H9 (cell line): ENCODE results near the gene RANBP3. TPM values are rescaled to one million over a fixed set of nuclear protein-coding genes. Genes with fewer than 3 reads are reported as not detected.

Source experiments
- DNase-seq: peaks from one replicate; pipeline ENCODE4 v3.0.0-alpha.2; 2017
- H2AFZ ChIP-seq: one replicate; pipeline ENCODE4 v1.6.1; 2013; ENCODE audit warnings: mild to moderate bottlenecking, low read length, control low read depth, moderate library complexity
- H2AK5ac ChIP-seq: 2 replicates; pipeline ENCODE4 v1.6.1; 2013; ENCODE audit warnings: low read length, control low read depth, mixed read lengths; ENCODE audit not compliant: insufficient read length
- H2BK120ac ChIP-seq: one replicate; pipeline ENCODE4 v1.6.1; 2013; ENCODE audit warnings: low read depth, mild to moderate bottlenecking, low read length, control low read depth, inconsistent platforms; ENCODE audit not compliant: poor library complexity, severe bottlenecking
- H2BK12ac ChIP-seq: 2 replicates; pipeline ENCODE4 v1.6.1; 2013; ENCODE audit warnings: low read length, control low read depth, mixed read lengths, low read depth; ENCODE audit not compliant: insufficient read length
- H2BK15ac ChIP-seq: 2 replicates; pipeline ENCODE4 v1.6.1; 2013; ENCODE audit warnings: low read depth, low read length, control low read depth
- H2BK20ac ChIP-seq: one replicate; pipeline ENCODE4 v1.6.1; 2013; ENCODE audit warnings: low read depth, mild to moderate bottlenecking, low read length, control low read depth, inconsistent platforms; ENCODE audit not compliant: poor library complexity, severe bottlenecking
- H2BK5ac ChIP-seq: 2 replicates; pipeline ENCODE4 v1.6.1; 2013; ENCODE audit warnings: low read length, control low read depth, mixed read lengths; ENCODE audit not compliant: insufficient read length
- H3K14ac ChIP-seq: 2 replicates; pipeline ENCODE4 v1.6.1; 2013; ENCODE audit warnings: low read length, control low read depth; ENCODE audit not compliant: insufficient read depth
- H3K18ac ChIP-seq: 2 replicates; pipeline ENCODE4 v1.6.1; 2013; ENCODE audit warnings: low read depth, mild to moderate bottlenecking, mixed read lengths, low read length, control low read depth; ENCODE audit not compliant: insufficient read length
- H3K23ac ChIP-seq: 2 replicates; pipeline ENCODE4 v1.6.1; 2013; ENCODE audit warnings: low read length, control low read depth, mixed read lengths, low read depth; ENCODE audit not compliant: insufficient read length
- H3K23me2 ChIP-seq: 2 replicates; pipeline ENCODE4 v1.6.1; 2013; ENCODE audit warnings: low read depth, mild to moderate bottlenecking, mixed read lengths, low read length, control low read depth; ENCODE audit not compliant: insufficient read length, poor library complexity, severe bottlenecking
- H3K27ac ChIP-seq: 2 replicates; pipeline ENCODE4 v1.5.1; 2013; ENCODE audit warnings: low read length, control low read depth, mixed read lengths, low read depth; ENCODE audit not compliant: insufficient read length
- H3K27me3 ChIP-seq: 2 replicates; pipeline ENCODE4 v1.6.1; 2013; ENCODE audit warnings: low read length, control low read depth, inconsistent platforms; ENCODE audit not compliant: insufficient read depth
- H3K4ac ChIP-seq: 2 replicates; pipeline ENCODE4 v1.6.1; 2013; ENCODE audit warnings: low read depth, mild to moderate bottlenecking, control low read depth, inconsistent platforms, low read length, moderate library complexity
- H3K4me1 ChIP-seq: 2 replicates; pipeline ENCODE4 v1.6.1; 2013; ENCODE audit warnings: low read length, control low read depth, inconsistent platforms; ENCODE audit not compliant: insufficient read depth
- H3K4me2 ChIP-seq: 2 replicates; pipeline ENCODE4 v1.6.1; 2013; ENCODE audit warnings: low read length, control low read depth, mixed read lengths; ENCODE audit not compliant: insufficient read length, insufficient read depth
- H3K56ac ChIP-seq: 2 replicates; pipeline ENCODE4 v1.6.1; 2013; ENCODE audit warnings: low read depth, mild to moderate bottlenecking, mixed read lengths, low read length, control low read depth; ENCODE audit not compliant: insufficient read length
- H3K79me1 ChIP-seq: 2 replicates; pipeline ENCODE4 v1.6.1; 2013; ENCODE audit warnings: low read depth, mild to moderate bottlenecking, moderate library complexity, low read length, control low read depth, inconsistent platforms; ENCODE audit not compliant: insufficient read depth, poor library complexity, severe bottlenecking
- H3K79me2 ChIP-seq: 2 replicates; pipeline ENCODE4 v1.6.1; 2013; ENCODE audit warnings: low read length, control low read depth, inconsistent platforms; ENCODE audit not compliant: insufficient read depth
- H3K9ac ChIP-seq: 2 replicates; pipeline ENCODE4 v1.6.1; 2013; ENCODE audit warnings: low read length, control low read depth, mixed read lengths; ENCODE audit not compliant: insufficient read length; ENCODE audit errors: extremely low read depth
- H3K9me3 ChIP-seq: one replicate; pipeline ENCODE4 v1.6.1; 2013; ENCODE audit warnings: low read depth, low read length, inconsistent platforms; ENCODE audit not compliant: control insufficient read depth
- H3T11ph ChIP-seq: one replicate; pipeline ENCODE4 v1.6.1; 2013; ENCODE audit warnings: mild to moderate bottlenecking, low read length, control low read depth, inconsistent platforms
- H4K20me1 ChIP-seq: one replicate; pipeline ENCODE4 v1.6.1; 2013; ENCODE audit not compliant: control insufficient read depth, insufficient read length, insufficient read depth
- H4K5ac ChIP-seq: 2 replicates; pipeline ENCODE4 v1.6.1; 2013; ENCODE audit warnings: low read depth, mild to moderate bottlenecking, mixed read lengths, low read length, control low read depth; ENCODE audit not compliant: insufficient read length
- H4K8ac ChIP-seq: replicated peaks from 2 replicates; pipeline ENCODE4 v1.6.1; 2013; ENCODE audit warnings: low read length, control low read depth, mixed read lengths, low read depth; ENCODE audit not compliant: insufficient read length
- H4K91ac ChIP-seq: 2 replicates; pipeline ENCODE4 v1.6.1; 2013; ENCODE audit warnings: low read depth, mild to moderate bottlenecking, moderate library complexity, mixed read lengths, low read length, control low read depth; ENCODE audit not compliant: insufficient read length
- H3K27ac Mint-ChIP-seq, 3 experiments: 2 replicates in 2 of 3; 3 replicates in 1 of 3; pipeline ENCODE4 v1.8.0; 2020 to 2021; ENCODE audit warnings: mixed read lengths in 3 of 3, mild to moderate bottlenecking in 1 of 3, moderate library complexity in 1 of 3
- H3K27me3 Mint-ChIP-seq: 2 replicates; pipeline ENCODE4 v1.8.0; 2021; ENCODE audit warnings: low read depth, mild to moderate bottlenecking, moderate library complexity, mixed read lengths
- H3K36me3 Mint-ChIP-seq, 3 experiments: 2 replicates in 2 of 3; 3 replicates in 1 of 3; pipeline ENCODE4 v1.8.0; 2020 to 2021; ENCODE audit warnings: low read depth in 3 of 3, mixed read lengths in 3 of 3; ENCODE audit not compliant: insufficient read depth in 1 of 3
- H3K4me1 Mint-ChIP-seq, 2 experiments: 2 replicates each; pipeline ENCODE4 v1.8.0; 2020; ENCODE audit warnings: mixed read lengths in 2 of 2
- H3K4me3 Mint-ChIP-seq, 2 experiments: 2 replicates in 1 of 2; 3 replicates in 1 of 2; pipeline ENCODE4 v1.8.0; 2020 to 2021; ENCODE audit warnings: mild to moderate bottlenecking in 2 of 2, mixed read lengths in 2 of 2, moderate library complexity in 1 of 2
- H3K9me3 Mint-ChIP-seq, 2 experiments: 2 replicates in 1 of 2; 3 replicates in 1 of 2; pipeline ENCODE4 v1.8.0; 2020; ENCODE audit warnings: mild to moderate bottlenecking in 2 of 2, mixed read lengths in 2 of 2, moderate library complexity in 1 of 2
- CTCF ChIP-seq: fragments of 200-600 bp; sonication (generic); conservative IDR thresholded peaks from 3 replicates; pipeline ENCODE4 v1.8.0; 2021; ENCODE audit warnings: antibody characterized with exemption, mild to moderate bottlenecking
- WGBS: extraction: QIAGEN DNeasy Blood & Tissue Kit; methylation state at CpG from one replicate; pipeline ENCODE4 v1.1.7; 2013; ENCODE audit warnings: missing lambda C conversion rate, low lambda C conversion rate, mixed read lengths; ENCODE audit not compliant: insufficient read length; ENCODE audit errors: extremely low coverage; 5-methylcytosine and 5-hydroxymethylcytosine counted together
- total RNA-seq: library from RNA; stranded (reverse); gene quantifications from 2 replicates; pipeline ENCODE4 v1.2.1, GENCODE V29; 2021

The RANBP3 gene
- total RNA-seq, 1 experiment from 2014 or later: 86.5 TPM

- Mint-ChIP-seq H3K36me3 (peaks cover 7 to 62% (median 54%) of the 10 kb centered on the region in 3 experiments; a peak in 6 of 7 replicates), H3K27me3 (no peaks in the 10 kb centered on the region; the same call in 1 of the 2 replicates), H3K4me1 (peaks cover 0 to 9% of the 10 kb centered on the region in 2 experiments; a peak in 1 of 4 replicates), H3K27ac (peak overlapping the region; percentile 58 to 89 (median 68); a peak in 5 of 7 replicates), H3K9me3 (no peaks in the 10 kb centered on the region), H3K4me3 (no peak overlapping the region; a peak in 1 of 5 replicates)
- Histone ChIP-seq H3K23me2 (no peaks in the 10 kb centered on the region), H3K4me1 (no peaks in the 10 kb centered on the region), H3K79me2 (no peaks in the 10 kb centered on the region; the same call in 1 of the 2 replicates), H3K9ac (no peak overlapping the region), H2BK5ac (no peak overlapping the region), H3K18ac (no peak overlapping the region), H3K27me3 (no peaks in the 10 kb centered on the region), H3K27ac (no peak overlapping the region), H2AK5ac (no peak overlapping the region), H3T11ph (no peak overlapping the region), H4K91ac (no peak overlapping the region), H2AFZ (no peak overlapping the region), H2BK12ac (no peak overlapping the region), H2BK20ac (no peak overlapping the region), H3K14ac (no peak overlapping the region), H3K4ac (no peak overlapping the region), H4K5ac (no peak overlapping the region), H3K23ac (no peak overlapping the region), H3K9me3 (no peaks in the 10 kb centered on the region), H2BK15ac (no peak overlapping the region), H4K20me1 (no peaks in the 10 kb centered on the region), H3K79me1 (peaks cover 2% of the 10 kb centered on the region), H3K56ac (no peak overlapping the region), H2BK120ac (no peak overlapping the region), H4K8ac (no peak overlapping the region), H3K4me2 (no peak overlapping the region)
- DNase-seq: no peak
- no CpG with 5 or more reads among the region's 10 CpGs for WGBS
- TF ChIP-seq CTCF: no peak
Observed at GRCh38 chr19:5937550-5937949, 40.4 kb downstream of the RANBP3 start.
